ENCODE results near the gene CAD. TPM values are rescaled to one million over a fixed set of nuclear protein-coding genes. Genes with fewer than 3 reads are reported as not detected.

CAD gene
- total RNA-seq, 1 experiment from 2014 or later: 66.5 TPM

DNA sequence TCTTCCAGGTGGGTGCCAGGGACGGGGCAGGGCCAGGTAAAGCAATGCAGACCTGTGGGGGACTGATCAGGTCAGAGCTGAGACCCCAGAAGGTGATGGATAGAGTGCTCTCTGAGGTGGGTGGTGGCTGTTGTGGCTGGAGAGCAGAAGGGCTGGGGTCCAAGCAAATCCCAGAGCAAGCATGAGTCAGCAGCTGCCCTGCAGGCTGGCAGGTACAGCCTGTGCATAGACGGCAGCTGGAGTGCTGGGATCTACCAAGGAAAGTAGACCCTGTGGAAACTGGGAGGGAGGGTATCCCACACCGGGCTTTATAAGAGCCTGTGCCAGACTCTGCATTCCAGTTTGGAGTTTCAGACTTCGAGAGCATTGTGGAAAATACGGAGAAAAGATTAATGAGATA lies 65.7 kb downstream of the CAD start:
- Mint-ChIP-seq H3K27ac (ENCODE audit: low read depth, unreplicated experiment) (no peak overlapping the region), H3K36me3 (ENCODE audit: insufficient read depth, unreplicated experiment) (no peaks in the 10 kb centered on the region), H3K9me3 (ENCODE audit: unreplicated experiment) (no peaks in the 10 kb centered on the region), H3K27me3 (ENCODE audit: insufficient read depth, unreplicated experiment) (peaks cover 7% of the 10 kb centered on the region), H3K4me1 (ENCODE audit: insufficient read depth, unreplicated experiment) (peaks cover 12% of the 10 kb centered on the region), H3K4me3 (ENCODE audit: unreplicated experiment) (no peak overlapping the region)
- BruUV-seq (replicated peaks): no TSS peak
- ChIA-PET CTCF (interaction anchor here (0.6 to 7.2 kb wide), 12 partner anchors 12 to 321 kb away, joined by 3 to 96 read pairs (median 5); partner anchors contain the start of gene SLC30A3), POLR2A (interaction anchor here (0.6 to 4.1 kb wide), 7 partner anchors 11 to 231 kb away, joined by 3 to 22 read pairs (median 3); partner anchors contain the start of genes AGBL5 and OST4)
- no peak for DNase-seq (ENCODE audit: unreplicated experiment)
- TF ChIP-seq CTCF (IDR thresholded peaks at IDR 0.05; ENCODE audit: unreplicated experiment): no peak
- intact Hi-C loops (cut with micrococcal nuclease): loop anchor here (10.0 kb wide), 1 partner anchor 68 kb away; the partner anchor contains the start of genes ATRAID, CAD and SLC5A6

DNA sequence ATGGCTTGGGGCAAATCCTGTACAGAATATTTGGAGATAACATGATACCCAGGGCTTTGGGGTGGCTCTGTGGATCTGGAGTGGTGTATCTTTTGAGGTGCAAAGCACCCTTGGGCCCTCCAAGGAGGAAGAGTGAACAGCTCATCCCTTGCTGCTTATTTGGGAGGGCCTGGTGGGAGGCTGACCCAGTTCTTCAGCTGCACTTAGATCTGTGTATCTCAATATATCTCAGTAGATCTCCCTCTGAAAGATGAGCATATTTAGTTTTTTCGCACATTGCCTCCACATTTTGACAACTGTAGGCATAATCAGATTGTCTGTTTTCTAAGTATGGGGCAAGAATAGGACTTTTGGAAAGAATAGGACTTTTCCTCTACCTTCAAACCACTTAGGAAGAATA lies 67.8 kb downstream of the CAD start:
- BruUV-seq (replicated peaks): no TSS peak
- no peak for TF ChIP-seq CTCF (IDR thresholded peaks at IDR 0.05; ENCODE audit: unreplicated experiment)
- intact Hi-C loops (cut with micrococcal nuclease): loop anchor here (10.0 kb wide), 1 partner anchor 70 kb away; the partner anchor contains the start of genes ATRAID, CAD and SLC5A6
- H3K36me3 Mint-ChIP-seq (ENCODE audit: insufficient read depth, unreplicated experiment): no peaks in the 10 kb centered on the region
- H3K4me1 Mint-ChIP-seq (ENCODE audit: insufficient read depth, unreplicated experiment): peaks cover 12% of the 10 kb centered on the region
- no peaks in the 10 kb centered on the region for H3K27me3 Mint-ChIP-seq (ENCODE audit: insufficient read depth, unreplicated experiment)
- H3K9me3 Mint-ChIP-seq (ENCODE audit: unreplicated experiment): no peaks in the 10 kb centered on the region
- POLR2A ChIA-PET: interaction anchor here (0.6 kb wide), 1 partner anchor 178 kb away, joined by 3 read pairs; no protein-coding TSS in a partner anchor
- no peak overlapping the region for H3K4me3 Mint-ChIP-seq (ENCODE audit: unreplicated experiment)
- H3K27ac Mint-ChIP-seq (ENCODE audit: low read depth, unreplicated experiment): no peak overlapping the region
- CTCF ChIA-PET: interaction anchor here (0.5 to 5.3 kb wide), 3 partner anchors 11 to 186 kb away, joined by 3 to 39 read pairs (median 3); no protein-coding TSS in a partner anchor
- DNase-seq (ENCODE audit: unreplicated experiment): no peak

DNA sequence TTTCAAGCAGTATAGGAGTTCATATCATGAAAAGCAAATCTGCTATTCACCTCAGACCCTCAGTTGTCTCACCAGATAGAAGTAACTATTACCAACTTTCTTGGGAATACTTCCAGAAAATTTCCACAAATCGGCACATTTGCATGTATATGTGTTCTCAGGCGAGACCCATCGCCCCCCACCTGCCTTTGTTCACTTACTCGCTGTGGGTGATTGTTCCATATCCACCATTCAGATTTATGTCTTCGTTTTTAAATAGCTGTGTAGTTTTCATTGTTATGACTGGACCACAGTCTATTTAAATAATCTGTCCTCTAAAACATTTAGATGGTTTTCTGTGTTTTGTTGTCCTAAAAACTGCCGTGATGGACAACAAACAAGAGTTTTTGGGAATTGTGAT lies 68.3 kb downstream of the CAD start:
- ChIA-PET POLR2A (interaction anchor here (0.7 kb wide), 1 partner anchor 230 kb away, joined by 3 read pairs; no protein-coding TSS in a partner anchor), CTCF (interaction anchor here (5.3 kb wide), 1 partner anchor 18 kb away, joined by 39 read pairs; no protein-coding TSS in a partner anchor)
- Mint-ChIP-seq H3K27ac (ENCODE audit: low read depth, unreplicated experiment) (no peak overlapping the region), H3K36me3 (ENCODE audit: insufficient read depth, unreplicated experiment) (no peaks in the 10 kb centered on the region), H3K27me3 (ENCODE audit: insufficient read depth, unreplicated experiment) (no peaks in the 10 kb centered on the region), H3K4me3 (ENCODE audit: unreplicated experiment) (no peak overlapping the region), H3K9me3 (ENCODE audit: unreplicated experiment) (no peaks in the 10 kb centered on the region), H3K4me1 (ENCODE audit: insufficient read depth, unreplicated experiment) (peaks cover 12% of the 10 kb centered on the region)
- BruUV-seq (replicated peaks): no TSS peak
- DNase-seq (ENCODE audit: unreplicated experiment): no peak
- TF ChIP-seq CTCF (IDR thresholded peaks at IDR 0.05; ENCODE audit: unreplicated experiment): no peak
- intact Hi-C loops (cut with micrococcal nuclease): loop anchor here (10.0 kb wide), 1 partner anchor 71 kb away; the partner anchor contains the start of genes ATRAID, CAD and SLC5A6

GRCh38 chr2:27288610-27289009 lies 71.4 kb downstream of the CAD start:
- no peak overlapping the region for H3K27ac Mint-ChIP-seq (ENCODE audit: low read depth, unreplicated experiment)
- peaks cover 14% of the 10 kb centered on the region for H3K27me3 Mint-ChIP-seq (ENCODE audit: insufficient read depth, unreplicated experiment)
- intact Hi-C loops (cut with micrococcal nuclease): loop anchor here (10.0 kb wide), 1 partner anchor 74 kb away; the partner anchor contains the start of genes ATRAID, CAD and SLC5A6
- no peaks in the 10 kb centered on the region for H3K36me3 Mint-ChIP-seq (ENCODE audit: insufficient read depth, unreplicated experiment)
- ChIA-PET POLR2A (no interaction called here), CTCF (interaction anchor here (0.8 to 1.7 kb wide), 3 partner anchors 10 to 14 kb away, joined by 4 to 9 read pairs (median 5); no protein-coding TSS in a partner anchor)
- no peak for TF ChIP-seq CTCF (IDR thresholded peaks at IDR 0.05; ENCODE audit: unreplicated experiment)
- BruUV-seq (replicated peaks): no TSS peak
- H3K4me3 Mint-ChIP-seq (ENCODE audit: unreplicated experiment): no peak overlapping the region
- DNase-seq (ENCODE audit: unreplicated experiment): no peak
- H3K4me1 Mint-ChIP-seq (ENCODE audit: insufficient read depth, unreplicated experiment): peaks cover 8% of the 10 kb centered on the region
- no peaks in the 10 kb centered on the region for H3K9me3 Mint-ChIP-seq (ENCODE audit: unreplicated experiment)

Data from MCF 10A (cell line).